Measurements from ENCODE around the gene TVP23B.
"Not testable (repeated sequence)": the region's sequence is repeated elsewhere in the genome, so short reads cannot be mapped to it uniquely, and the experiment has no call there.

GRCh38 chr17:18827613-18828012, 46.6 kb downstream of the TVP23B start:
- TF ChIP-seq, protein P1, sequence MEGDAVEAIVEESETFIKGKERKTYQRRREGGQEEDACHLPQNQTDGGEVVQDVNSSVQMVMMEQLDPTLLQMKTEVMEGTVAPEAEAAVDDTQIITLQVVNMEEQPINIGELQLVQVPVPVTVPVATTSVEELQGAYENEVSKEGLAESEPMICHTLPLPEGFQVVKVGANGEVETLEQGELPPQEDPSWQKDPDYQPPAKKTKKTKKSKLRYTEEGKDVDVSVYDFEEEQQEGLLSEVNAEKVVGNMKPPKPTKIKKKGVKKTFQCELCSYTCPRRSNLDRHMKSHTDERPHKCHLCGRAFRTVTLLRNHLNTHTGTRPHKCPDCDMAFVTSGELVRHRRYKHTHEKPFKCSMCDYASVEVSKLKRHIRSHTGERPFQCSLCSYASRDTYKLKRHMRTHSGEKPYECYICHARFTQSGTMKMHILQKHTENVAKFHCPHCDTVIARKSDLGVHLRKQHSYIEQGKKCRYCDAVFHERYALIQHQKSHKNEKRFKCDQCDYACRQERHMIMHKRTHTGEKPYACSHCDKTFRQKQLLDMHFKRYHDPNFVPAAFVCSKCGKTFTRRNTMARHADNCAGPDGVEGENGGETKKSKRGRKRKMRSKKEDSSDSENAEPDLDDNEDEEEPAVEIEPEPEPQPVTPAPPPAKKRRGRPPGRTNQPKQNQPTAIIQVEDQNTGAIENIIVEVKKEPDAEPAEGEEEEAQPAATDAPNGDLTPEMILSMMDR (IDR thresholded peaks at IDR 0.05; ENCODE audit: extremely low read depth in 1 of 2, insufficient read depth in 1 of 2, low read depth in 1 of 2, low read length in 2 of 2), result not testable (repeated sequence)
- TF ChIP-seq POLR2AphosphoS5 (IDR thresholded peaks at IDR 0.05; ENCODE audit: insufficient read depth, low read depth, low read length); POLR2A (IDR thresholded peaks at IDR 0.05; ENCODE audit: low read depth, low read length); EZH2 (IDR thresholded peaks at IDR 0.05; ENCODE audit: borderline replicate concordance, low read depth, low read length, severe bottlenecking); MYC (IDR thresholded peaks at IDR 0.05; ENCODE audit: low read depth, low read length): not testable (repeated sequence)

All from endothelial cell of umbilical vein (primary cell).